Measurements from ENCODE around the gene ARHGEF26. TPM values are rescaled to one million over a fixed set of nuclear protein-coding genes. Genes with fewer than 3 reads are reported as not detected.

Gene ARHGEF26
- total RNA-seq, 1 experiment from 2014 or later = 14.1 TPM

DNA sequence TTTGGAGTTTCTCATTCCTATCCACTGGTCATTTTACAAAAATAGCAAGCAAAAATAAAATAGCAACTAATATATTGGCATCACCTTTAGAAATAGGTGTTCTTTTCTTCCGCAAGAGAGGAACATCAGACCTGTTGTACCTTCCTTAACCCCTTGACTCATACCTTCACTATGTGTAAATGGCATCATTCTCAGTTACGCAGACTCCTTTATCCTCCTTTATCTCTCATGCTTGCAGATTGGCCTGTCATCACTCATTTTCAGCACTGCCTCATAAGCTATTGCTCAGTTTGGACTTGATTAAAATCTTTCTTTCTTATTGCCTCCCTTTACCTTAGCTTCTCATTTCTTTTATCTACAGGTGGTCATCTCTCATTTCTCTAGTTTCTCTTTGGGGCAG is 21.4 kb downstream of the ARHGEF26 start:
- CTCF ChIA-PET = no interaction called here

DNA sequence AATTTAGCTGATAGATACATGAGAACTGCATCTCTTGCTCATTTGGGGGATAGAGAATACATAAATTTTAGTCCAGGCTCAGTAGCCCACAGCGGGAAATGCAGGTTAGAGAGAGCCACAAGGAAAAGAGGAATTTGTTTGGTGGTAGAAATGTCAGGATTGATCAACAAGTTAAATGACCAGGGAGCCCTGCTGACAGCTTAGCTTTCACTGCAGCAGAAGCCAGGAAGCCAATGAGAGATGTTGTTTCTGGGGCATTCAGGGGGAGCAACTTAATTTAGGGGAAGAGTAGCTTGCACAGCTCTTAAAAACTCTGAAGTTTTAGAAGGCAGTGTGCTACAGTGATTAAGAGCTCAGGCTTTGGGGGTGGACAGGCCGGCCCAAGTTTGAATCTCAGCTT is 22.7 kb downstream of the ARHGEF26 start:
- CTCF ChIA-PET = no interaction called here
- Mint-ChIP-seq H3K4me1 (peaks cover 36% of the 10 kb centered on the region), H3K9me3 (no peaks in the 10 kb centered on the region), H3K4me3 (no peak overlapping the region), H3K36me3 (no peaks in the 10 kb centered on the region), H3K27ac (peak overlapping the region; percentile 14), H3K27me3 (ENCODE audit: low read depth) (no peaks in the 10 kb centered on the region)
- TF ChIP-seq GTF2I (CRISPR knock-in tag; conservative IDR thresholded peaks at IDR 0.05) (no peak), RORB (CRISPR knock-in tag; IDR thresholded peaks at IDR 0.05) (no peak), JAZF1 (CRISPR knock-in tag; IDR thresholded peaks at IDR 0.05) (no peak), ATF1 (CRISPR knock-in tag; IDR thresholded peaks at IDR 0.05) (no peak), SMAD4 (CRISPR knock-in tag; IDR thresholded peaks at IDR 0.05) (no peak), RELA (CRISPR knock-in tag; IDR thresholded peaks at IDR 0.05; ENCODE audit: borderline replicate concordance) (no peak), CREB1 (CRISPR knock-in tag; IDR thresholded peaks at IDR 0.05) (no peak), TEAD4 (CRISPR knock-in tag; IDR thresholded peaks at IDR 0.05) (no peak), TP53 (CRISPR knock-in tag; IDR thresholded peaks at IDR 0.05) (no peak), PRRX2 (CRISPR knock-in tag; IDR thresholded peaks at IDR 0.05) (no peak)
- TF ChIP-seq, protein P1, sequence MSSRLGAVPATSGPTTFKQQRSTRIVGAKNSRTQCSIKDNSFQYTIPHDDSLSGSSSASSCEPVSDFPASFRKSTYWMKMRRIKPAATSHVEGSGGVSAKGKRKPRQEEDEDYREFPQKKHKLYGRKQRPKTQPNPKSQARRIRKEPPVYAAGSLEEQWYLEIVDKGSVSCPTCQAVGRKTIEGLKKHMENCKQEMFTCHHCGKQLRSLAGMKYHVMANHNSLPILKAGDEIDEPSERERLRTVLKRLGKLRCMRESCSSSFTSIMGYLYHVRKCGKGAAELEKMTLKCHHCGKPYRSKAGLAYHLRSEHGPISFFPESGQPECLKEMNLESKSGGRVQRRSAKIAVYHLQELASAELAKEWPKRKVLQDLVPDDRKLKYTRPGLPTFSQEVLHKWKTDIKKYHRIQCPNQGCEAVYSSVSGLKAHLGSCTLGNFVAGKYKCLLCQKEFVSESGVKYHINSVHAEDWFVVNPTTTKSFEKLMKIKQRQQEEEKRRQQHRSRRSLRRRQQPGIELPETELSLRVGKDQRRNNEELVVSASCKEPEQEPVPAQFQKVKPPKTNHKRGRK (CRISPR knock-in tag; IDR thresholded peaks at IDR 0.05; ENCODE audit: borderline replicate concordance) = no peak
- ATAC-seq (peak; percentile 45), DNase-seq (ENCODE audit: low spot score) (no peak)
- POLR2A ChIA-PET = interaction anchor here (1.0 to 2.5 kb wide), 2 partner anchors 23 to 1600 kb away, joined by 3 to 6 read pairs; partner anchors contain the start of gene ARHGEF26

More for the DNA sequence above, 21.4 kb downstream of the ARHGEF26 start:
- DNase-seq (ENCODE audit: low spot score) (no peak), ATAC-seq (no peak)
- Mint-ChIP-seq H3K27me3 (ENCODE audit: low read depth) (no peaks in the 10 kb centered on the region), H3K27ac (peak overlapping the region; percentile 7; the same call in 1 of the 2 replicates), H3K4me3 (no peak overlapping the region), H3K36me3 (no peaks in the 10 kb centered on the region), H3K9me3 (no peaks in the 10 kb centered on the region), H3K4me1 (peaks cover 27% of the 10 kb centered on the region)
- POLR2A ChIA-PET = interaction anchor here (1.0 to 2.5 kb wide), 2 partner anchors 21 to 32 kb away, joined by 3 to 6 read pairs; partner anchors contain the start of gene ARHGEF26
- TF ChIP-seq JAZF1 (CRISPR knock-in tag; IDR thresholded peaks at IDR 0.05) (no peak), OVOL2 (CRISPR knock-in tag; IDR thresholded peaks at IDR 0.05; ENCODE audit: borderline replicate concordance) (no peak), ZNF317 (CRISPR knock-in tag; IDR thresholded peaks at IDR 0.05; ENCODE audit: borderline replicate concordance, low read depth) (no peak), ZNF121 (CRISPR knock-in tag; IDR thresholded peaks at IDR 0.05) (no peak), TP53 (CRISPR knock-in tag; IDR thresholded peaks at IDR 0.05) (no peak), ZNF138 (CRISPR knock-in tag; conservative IDR thresholded peaks at IDR 0.05) (no peak), NFE2L1 (CRISPR knock-in tag; IDR thresholded peaks at IDR 0.05) (no peak), SP1 (CRISPR knock-in tag; conservative IDR thresholded peaks at IDR 0.05) (no peak), CBFB (CRISPR knock-in tag; IDR thresholded peaks at IDR 0.05; ENCODE audit: low read depth) (no peak), ZNF263 (CRISPR knock-in tag; IDR thresholded peaks at IDR 0.05; ENCODE audit: low read depth) (no peak), NR2C2 (CRISPR knock-in tag; IDR thresholded peaks at IDR 0.05) (no peak), GTF2I (CRISPR knock-in tag; conservative IDR thresholded peaks at IDR 0.05) (no peak)
- TF ChIP-seq, protein P2, sequence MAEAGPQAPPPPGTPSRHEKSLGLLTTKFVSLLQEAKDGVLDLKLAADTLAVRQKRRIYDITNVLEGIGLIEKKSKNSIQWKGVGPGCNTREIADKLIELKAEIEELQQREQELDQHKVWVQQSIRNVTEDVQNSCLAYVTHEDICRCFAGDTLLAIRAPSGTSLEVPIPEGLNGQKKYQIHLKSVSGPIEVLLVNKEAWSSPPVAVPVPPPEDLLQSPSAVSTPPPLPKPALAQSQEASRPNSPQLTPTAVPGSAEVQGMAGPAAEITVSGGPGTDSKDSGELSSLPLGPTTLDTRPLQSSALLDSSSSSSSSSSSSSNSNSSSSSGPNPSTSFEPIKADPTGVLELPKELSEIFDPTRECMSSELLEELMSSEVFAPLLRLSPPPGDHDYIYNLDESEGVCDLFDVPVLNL (CRISPR knock-in tag; IDR thresholded peaks at IDR 0.05; ENCODE audit: borderline replicate concordance, low read depth) = no peak
- TF ChIP-seq, protein P3, sequence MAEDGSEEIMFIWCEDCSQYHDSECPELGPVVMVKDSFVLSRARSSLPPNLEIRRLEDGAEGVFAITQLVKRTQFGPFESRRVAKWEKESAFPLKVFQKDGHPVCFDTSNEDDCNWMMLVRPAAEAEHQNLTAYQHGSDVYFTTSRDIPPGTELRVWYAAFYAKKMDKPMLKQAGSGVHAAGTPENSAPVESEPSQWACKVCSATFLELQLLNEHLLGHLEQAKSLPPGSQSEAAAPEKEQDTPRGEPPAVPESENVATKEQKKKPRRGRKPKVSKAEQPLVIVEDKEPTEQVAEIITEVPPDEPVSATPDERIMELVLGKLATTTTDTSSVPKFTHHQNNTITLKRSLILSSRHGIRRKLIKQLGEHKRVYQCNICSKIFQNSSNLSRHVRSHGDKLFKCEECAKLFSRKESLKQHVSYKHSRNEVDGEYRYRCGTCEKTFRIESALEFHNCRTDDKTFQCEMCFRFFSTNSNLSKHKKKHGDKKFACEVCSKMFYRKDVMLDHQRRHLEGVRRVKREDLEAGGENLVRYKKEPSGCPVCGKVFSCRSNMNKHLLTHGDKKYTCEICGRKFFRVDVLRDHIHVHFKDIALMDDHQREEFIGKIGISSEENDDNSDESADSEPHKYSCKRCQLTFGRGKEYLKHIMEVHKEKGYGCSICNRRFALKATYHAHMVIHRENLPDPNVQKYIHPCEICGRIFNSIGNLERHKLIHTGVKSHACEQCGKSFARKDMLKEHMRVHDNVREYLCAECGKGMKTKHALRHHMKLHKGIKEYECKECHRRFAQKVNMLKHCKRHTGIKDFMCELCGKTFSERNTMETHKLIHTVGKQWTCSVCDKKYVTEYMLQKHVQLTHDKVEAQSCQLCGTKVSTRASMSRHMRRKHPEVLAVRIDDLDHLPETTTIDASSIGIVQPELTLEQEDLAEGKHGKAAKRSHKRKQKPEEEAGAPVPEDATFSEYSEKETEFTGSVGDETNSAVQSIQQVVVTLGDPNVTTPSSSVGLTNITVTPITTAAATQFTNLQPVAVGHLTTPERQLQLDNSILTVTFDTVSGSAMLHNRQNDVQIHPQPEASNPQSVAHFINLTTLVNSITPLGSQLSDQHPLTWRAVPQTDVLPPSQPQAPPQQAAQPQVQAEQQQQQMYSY (CRISPR knock-in tag; IDR thresholded peaks at IDR 0.05) = no peak
- TF ChIP-seq, protein P4, sequence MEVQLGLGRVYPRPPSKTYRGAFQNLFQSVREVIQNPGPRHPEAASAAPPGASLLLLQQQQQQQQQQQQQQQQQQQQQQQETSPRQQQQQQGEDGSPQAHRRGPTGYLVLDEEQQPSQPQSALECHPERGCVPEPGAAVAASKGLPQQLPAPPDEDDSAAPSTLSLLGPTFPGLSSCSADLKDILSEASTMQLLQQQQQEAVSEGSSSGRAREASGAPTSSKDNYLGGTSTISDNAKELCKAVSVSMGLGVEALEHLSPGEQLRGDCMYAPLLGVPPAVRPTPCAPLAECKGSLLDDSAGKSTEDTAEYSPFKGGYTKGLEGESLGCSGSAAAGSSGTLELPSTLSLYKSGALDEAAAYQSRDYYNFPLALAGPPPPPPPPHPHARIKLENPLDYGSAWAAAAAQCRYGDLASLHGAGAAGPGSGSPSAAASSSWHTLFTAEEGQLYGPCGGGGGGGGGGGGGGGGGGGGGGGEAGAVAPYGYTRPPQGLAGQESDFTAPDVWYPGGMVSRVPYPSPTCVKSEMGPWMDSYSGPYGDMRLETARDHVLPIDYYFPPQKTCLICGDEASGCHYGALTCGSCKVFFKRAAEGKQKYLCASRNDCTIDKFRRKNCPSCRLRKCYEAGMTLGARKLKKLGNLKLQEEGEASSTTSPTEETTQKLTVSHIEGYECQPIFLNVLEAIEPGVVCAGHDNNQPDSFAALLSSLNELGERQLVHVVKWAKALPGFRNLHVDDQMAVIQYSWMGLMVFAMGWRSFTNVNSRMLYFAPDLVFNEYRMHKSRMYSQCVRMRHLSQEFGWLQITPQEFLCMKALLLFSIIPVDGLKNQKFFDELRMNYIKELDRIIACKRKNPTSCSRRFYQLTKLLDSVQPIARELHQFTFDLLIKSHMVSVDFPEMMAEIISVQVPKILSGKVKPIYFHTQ (CRISPR knock-in tag; IDR thresholded peaks at IDR 0.05) = no peak
- TF ChIP-seq, protein P5, sequence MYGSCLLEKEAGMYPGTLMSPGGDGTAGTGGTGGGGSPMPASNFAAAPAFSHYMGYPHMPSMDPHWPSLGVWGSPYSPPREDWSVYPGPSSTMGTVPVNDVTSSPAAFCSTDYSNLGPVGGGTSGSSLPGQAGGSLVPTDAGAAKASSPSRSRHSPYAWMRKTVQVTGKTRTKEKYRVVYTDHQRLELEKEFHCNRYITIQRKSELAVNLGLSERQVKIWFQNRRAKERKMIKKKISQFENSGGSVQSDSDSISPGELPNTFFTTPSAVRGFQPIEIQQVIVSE (CRISPR knock-in tag; IDR thresholded peaks at IDR 0.05; ENCODE audit: borderline replicate concordance) = no peak

Measured in WTC11 (cell line).